HG02610 (cell line): ENCODE results near the gene ZNF219.
"Not testable (repeated sequence)": the region's sequence is repeated elsewhere in the genome, so short reads cannot be mapped to it uniquely, and the experiment has no call there.

Experiments used
- ATAC-seq: cut with Tn5 transposase; IDR thresholded peaks from one replicate; pipeline ENCODE4 v1.9.1; 2021; ENCODE audit warnings: mild to moderate bottlenecking, moderate library complexity; ENCODE audit not compliant: unreplicated experiment

The ZNF219 gene

DNA sequence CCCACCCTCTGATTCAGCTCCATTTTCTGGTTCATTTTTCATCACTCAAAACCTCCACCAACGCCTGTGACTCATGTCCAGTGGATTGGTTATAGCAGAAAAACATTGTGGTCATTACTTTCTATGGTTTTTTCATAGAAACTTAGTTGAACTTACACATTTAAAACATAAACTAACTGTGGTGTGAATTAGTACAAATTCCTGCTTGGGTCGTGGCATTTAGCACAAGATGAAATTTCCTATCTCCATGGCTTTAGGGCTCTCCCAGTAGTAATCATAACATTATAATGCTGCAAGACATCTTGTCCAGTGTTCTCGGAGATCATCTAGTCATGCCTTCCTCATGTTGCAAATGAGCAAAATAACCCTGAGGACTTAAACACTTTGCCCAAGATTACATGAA is 49.2 kb downstream of the ZNF219 start:
- ATAC-seq: no peak

GRCh38 chr14:21048638-21049037 is 49.8 kb downstream of the ZNF219 start:
- no peak for ATAC-seq

GRCh38 chr14:21047378-21047781 is 51.1 kb downstream of the ZNF219 start:
- no peak for ATAC-seq

GRCh38 chr14:21043974-21044618 is 54.4 kb downstream of the ZNF219 start:
- no peak for ATAC-seq

DNA sequence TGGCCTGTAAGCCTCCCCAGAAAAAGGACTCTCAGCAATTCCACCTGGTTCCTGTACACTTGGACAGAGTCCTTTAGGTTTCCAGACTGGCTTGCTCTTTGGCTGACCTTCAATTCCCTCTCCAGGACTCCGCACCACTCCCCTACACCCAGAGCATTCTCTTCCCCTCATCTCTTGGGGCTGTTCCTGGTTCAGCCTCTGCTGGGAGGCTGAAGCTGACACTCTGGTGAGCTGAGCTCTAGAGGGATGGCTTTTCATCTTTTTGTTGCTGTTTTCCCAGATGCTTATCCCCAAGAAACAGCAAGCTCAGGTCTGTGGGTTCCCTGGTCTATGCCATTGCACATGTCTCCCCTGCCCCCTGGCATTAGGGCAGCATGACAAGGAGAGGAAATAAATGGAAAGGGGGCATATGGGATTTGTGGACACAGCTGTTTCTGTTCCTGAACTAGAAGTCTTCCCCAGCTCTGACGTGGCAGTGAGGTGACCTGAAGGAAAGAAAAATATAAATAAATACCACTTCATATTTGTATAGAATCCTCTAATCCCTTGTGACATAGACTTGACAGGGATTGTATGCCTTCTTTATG is 55.0 kb downstream of the ZNF219 start:
- no peak for ATAC-seq

DNA sequence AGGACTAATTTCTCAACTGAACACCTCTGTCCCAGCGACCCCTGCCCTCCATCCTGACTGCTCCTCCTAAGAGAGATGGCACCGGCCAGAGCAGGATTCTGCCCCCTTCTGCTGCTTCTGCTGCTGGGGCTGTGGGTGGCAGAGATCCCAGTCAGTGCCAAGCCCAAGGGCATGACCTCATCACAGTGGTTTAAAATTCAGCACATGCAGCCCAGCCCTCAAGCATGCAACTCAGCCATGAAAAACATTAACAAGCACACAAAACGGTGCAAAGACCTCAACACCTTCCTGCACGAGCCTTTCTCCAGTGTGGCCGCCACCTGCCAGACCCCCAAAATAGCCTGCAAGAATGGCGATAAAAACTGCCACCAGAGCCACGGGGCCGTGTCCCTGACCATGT is 55.5 kb downstream of the ZNF219 start:
- no peak for ATAC-seq

DNA sequence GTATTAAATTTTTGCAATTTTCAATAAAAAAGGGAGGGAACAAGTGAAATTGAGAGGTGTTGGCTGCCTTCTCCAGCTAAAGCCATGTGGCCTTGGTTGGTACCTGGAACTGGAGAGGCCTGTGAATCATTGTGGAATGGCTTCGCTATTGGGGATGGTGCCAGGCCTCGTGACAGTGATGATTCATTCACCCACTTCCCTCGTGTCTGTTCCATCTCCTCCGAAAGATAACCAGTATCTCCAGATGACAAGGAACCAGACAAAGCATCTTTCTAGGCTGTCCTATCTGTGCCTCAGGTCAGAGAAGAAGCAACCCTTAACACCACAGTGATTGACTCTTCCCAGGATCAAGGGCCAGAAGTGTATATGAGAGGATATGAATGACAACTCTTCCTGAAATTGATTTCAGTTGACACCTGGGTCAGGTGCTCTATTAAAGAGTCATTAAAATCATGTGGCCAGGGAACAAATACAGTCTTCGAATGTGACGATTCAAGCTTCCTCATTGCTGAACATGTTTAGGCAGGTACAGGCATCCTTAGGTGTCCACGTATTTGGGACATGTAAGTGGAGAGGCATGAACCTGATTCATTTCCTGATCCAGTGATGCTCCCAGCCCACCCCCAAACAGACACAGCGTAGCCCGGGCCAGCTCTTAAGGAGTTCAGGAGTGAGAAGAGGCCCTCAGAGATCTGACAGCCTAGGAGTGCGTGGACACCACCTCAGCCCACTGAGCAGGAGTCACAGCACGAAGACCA is 56.6 kb downstream of the ZNF219 start, which contains the start of gene RNASE7:
Gene RNASE7, plus strand, starts transcription at position 687 of the 758 bp plus-strand sequence. CDS start 631 bp downstream, outside the sequence.
- ATAC-seq: no peak

- ATAC-seq: not testable (repeated sequence)
These were observed 57.5 kb downstream of the ZNF219 start for GRCh38 chr14:21040941-21041340.

DNA sequence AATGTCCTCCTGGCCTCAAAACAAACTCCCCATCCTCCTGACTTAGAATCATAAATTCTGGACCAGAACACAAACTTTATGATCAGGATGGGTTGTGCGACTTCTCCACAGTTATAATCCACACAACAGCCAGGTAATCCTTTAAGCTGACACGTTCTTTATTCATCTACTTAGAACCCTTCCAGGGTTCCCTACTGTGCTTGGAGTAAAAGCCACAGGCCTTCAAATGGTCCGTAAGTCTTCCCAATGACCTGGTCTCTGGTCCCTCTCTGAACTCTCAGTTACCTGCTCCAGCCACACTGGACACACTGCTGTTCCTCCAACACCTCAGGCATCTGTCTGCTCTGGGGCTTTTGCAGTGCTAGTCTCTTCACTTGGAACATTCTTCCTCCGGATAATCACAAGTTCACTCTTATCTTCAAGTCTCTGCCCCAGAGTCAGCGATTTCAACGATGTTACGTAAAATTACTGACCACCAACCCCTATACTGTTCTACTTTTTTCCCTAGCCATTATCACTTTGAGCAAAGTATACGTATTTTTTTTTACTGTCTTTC is 58.0 kb downstream of the ZNF219 start:
- ATAC-seq: no peak
